ENCODE data around the gene SLC24A3. TPM values are rescaled to one million over a fixed set of nuclear protein-coding genes. Genes with fewer than 3 reads are reported as not detected.

The SLC24A3 gene
- total RNA-seq, 2 experiments from 2014 or later: not detected

DNA sequence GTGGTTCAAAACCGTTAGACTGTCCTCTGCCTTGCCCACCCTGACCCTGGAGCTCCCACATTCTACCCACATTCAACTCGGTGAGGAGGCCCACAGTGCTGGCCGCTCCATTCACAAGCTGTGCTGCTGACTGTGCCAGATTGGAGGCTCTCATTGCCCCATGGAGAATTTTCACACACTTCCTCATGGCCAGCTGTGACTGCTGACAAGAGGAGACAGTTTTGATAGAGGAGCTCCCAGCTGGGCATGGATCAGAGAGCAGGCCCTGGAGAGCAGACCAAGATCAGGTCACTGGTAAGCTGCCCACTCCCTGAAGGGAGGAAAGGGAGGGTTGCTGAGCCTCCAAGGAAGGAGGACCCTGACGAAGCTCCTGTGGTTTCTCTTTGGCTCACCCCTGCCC lies 299.5 kb downstream of the SLC24A3 start:
- intact Hi-C loops (cut with micrococcal nuclease; ENCODE audit: unreplicated experiment): no loop called here
- Histone ChIP-seq H2AFZ (ENCODE audit: low read length) (no peak overlapping the region), H3K4me3 (ENCODE audit: low read depth, low read length, poor library complexity, severe bottlenecking) (no peak overlapping the region), H3K4me1 (ENCODE audit: insufficient read depth, low read length, poor library complexity, severe bottlenecking) (no peaks in the 10 kb centered on the region), H3K9me2 (ENCODE audit: insufficient read depth, low read length) (no peaks in the 10 kb centered on the region), H3K36me3 (ENCODE audit: insufficient read depth, low read length) (no peaks in the 10 kb centered on the region), H3K9me3 (ENCODE audit: low read length) (no peaks in the 10 kb centered on the region), H3K4me2 (ENCODE audit: low read length) (no peak overlapping the region), H3K79me2 (ENCODE audit: insufficient read depth, low read depth, low read length) (no peaks in the 10 kb centered on the region), H3K27ac (ENCODE audit: low read depth, low read length, poor library complexity, severe bottlenecking) (no peak overlapping the region), H4K20me1 (ENCODE audit: insufficient read depth, low read length) (no peaks in the 10 kb centered on the region)
- ChIA-PET POLR2A (interaction anchor here (0.7 kb wide), 1 partner anchor 351 kb away, joined by 3 read pairs; no protein-coding TSS in a partner anchor), CTCF (ENCODE audit: unreplicated experiment) (no interaction called here)
- BruUV-seq (replicated peaks): no TSS peak
- DNase-seq (ENCODE audit: low spot score): no peak
- no peak for TF ChIP-seq EZH2phosphoT487 (IDR thresholded peaks at IDR 0.05; ENCODE audit: borderline replicate concordance, low read depth, low read length)

DNA sequence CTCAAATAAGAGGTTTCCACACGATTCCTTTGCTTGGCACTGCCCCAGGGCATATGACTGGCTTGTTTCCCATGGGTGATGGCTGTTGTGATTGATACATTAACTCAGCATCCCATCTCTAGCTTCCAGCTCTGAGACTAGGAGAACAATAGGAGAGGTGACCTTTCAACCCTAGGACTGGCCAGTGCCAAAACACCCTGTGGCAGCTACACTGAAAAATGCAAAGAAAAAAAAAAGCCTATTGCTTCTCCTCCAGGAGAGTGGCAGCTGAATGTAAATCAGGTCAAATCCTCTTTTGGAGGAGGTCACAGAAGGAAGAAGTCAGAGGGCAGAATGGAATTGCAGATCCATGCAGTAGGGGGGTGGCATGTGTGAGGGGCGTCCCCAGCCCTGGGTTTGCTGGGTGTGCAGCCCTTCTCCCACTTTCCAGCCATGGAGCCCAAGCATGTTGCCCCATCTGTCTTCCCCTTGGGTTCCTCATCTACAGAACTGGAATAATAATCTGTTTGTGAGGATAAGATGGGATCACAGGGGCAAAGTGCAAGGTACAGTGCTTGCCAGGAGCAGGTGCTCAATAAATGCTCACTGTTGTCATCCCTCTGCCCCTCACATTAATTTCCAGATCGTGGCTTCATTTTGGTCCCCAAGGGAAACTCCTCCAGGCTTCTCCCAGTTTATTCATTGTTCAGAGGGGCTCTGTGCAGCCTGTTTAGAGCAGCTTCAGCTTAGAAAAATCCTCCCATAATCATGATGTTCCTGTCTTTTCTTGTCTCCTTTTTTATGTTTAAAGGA lies 300.6 kb downstream of the SLC24A3 start:
- Histone ChIP-seq H3K79me2 (ENCODE audit: insufficient read depth, low read depth, low read length) (no peaks in the 10 kb centered on the region), H3K4me2 (ENCODE audit: low read length) (no peak overlapping the region), H2AFZ (ENCODE audit: low read length) (no peak overlapping the region), H3K9me2 (ENCODE audit: insufficient read depth, low read length) (no peaks in the 10 kb centered on the region), H3K27ac (ENCODE audit: low read depth, low read length, poor library complexity, severe bottlenecking) (no peak overlapping the region), H3K36me3 (ENCODE audit: insufficient read depth, low read length) (no peaks in the 10 kb centered on the region), H3K4me3 (ENCODE audit: low read depth, low read length, poor library complexity, severe bottlenecking) (no peak overlapping the region), H3K9me3 (ENCODE audit: low read length) (no peaks in the 10 kb centered on the region), H3K4me1 (ENCODE audit: insufficient read depth, low read length, poor library complexity, severe bottlenecking) (no peaks in the 10 kb centered on the region), H4K20me1 (ENCODE audit: insufficient read depth, low read length) (no peaks in the 10 kb centered on the region)
- intact Hi-C loops (cut with micrococcal nuclease; ENCODE audit: unreplicated experiment): no loop called here
- BruUV-seq (replicated peaks): no TSS peak
- ChIA-PET CTCF (ENCODE audit: unreplicated experiment) (interaction anchor here (0.6 kb wide), 1 partner anchor 145 kb away, joined by 3 read pairs; no protein-coding TSS in a partner anchor), POLR2A (no interaction called here)
- no peak for DNase-seq (ENCODE audit: low spot score)
- TF ChIP-seq EZH2phosphoT487 (IDR thresholded peaks at IDR 0.05; ENCODE audit: borderline replicate concordance, low read depth, low read length): no peak
- TF ChIP-seq, protein P1, sequence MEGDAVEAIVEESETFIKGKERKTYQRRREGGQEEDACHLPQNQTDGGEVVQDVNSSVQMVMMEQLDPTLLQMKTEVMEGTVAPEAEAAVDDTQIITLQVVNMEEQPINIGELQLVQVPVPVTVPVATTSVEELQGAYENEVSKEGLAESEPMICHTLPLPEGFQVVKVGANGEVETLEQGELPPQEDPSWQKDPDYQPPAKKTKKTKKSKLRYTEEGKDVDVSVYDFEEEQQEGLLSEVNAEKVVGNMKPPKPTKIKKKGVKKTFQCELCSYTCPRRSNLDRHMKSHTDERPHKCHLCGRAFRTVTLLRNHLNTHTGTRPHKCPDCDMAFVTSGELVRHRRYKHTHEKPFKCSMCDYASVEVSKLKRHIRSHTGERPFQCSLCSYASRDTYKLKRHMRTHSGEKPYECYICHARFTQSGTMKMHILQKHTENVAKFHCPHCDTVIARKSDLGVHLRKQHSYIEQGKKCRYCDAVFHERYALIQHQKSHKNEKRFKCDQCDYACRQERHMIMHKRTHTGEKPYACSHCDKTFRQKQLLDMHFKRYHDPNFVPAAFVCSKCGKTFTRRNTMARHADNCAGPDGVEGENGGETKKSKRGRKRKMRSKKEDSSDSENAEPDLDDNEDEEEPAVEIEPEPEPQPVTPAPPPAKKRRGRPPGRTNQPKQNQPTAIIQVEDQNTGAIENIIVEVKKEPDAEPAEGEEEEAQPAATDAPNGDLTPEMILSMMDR (conservative IDR thresholded peaks at IDR 0.05; ENCODE audit: low read length): no peak

DNA sequence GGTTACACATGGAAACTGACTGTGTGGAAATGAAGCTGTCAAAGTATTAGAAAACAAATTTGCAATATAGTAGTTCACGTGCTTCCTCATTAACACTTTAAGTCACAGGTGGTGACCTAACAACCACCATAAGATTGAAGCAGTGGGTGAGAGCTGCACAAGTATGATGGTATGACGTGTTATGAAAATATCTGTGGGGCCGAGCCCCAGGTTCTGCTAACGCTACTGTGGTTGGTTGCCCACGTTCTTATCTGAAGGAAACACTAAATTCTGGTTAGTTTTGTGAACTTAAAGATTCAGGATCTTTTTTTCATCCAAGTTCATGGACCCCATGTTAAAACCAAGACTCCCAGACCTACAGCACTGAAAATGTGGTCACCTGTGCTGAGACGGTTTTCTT lies 302.6 kb downstream of the SLC24A3 start:
- H3K36me3 ChIP-seq (ENCODE audit: insufficient read depth, low read length): no peaks in the 10 kb centered on the region
- H3K4me1 ChIP-seq (ENCODE audit: insufficient read depth, low read length, poor library complexity, severe bottlenecking): no peaks in the 10 kb centered on the region
- no peak overlapping the region for H2AFZ ChIP-seq (ENCODE audit: low read length)
- TF ChIP-seq EZH2phosphoT487 (IDR thresholded peaks at IDR 0.05; ENCODE audit: borderline replicate concordance, low read depth, low read length): no peak
- TF ChIP-seq, protein P1 (conservative IDR thresholded peaks at IDR 0.05; ENCODE audit: low read length): no peak
- CTCF ChIA-PET (ENCODE audit: unreplicated experiment): no interaction called here
- BruUV-seq (replicated peaks): no TSS peak
- no peaks in the 10 kb centered on the region for H3K79me2 ChIP-seq (ENCODE audit: insufficient read depth, low read depth, low read length)
- no peaks in the 10 kb centered on the region for H4K20me1 ChIP-seq (ENCODE audit: insufficient read depth, low read length)
- intact Hi-C loops (cut with micrococcal nuclease; ENCODE audit: unreplicated experiment): no loop called here
- H3K27ac ChIP-seq (ENCODE audit: low read depth, low read length, poor library complexity, severe bottlenecking): no peak overlapping the region
- no peak overlapping the region for H3K4me2 ChIP-seq (ENCODE audit: low read length)
- H3K9me2 ChIP-seq (ENCODE audit: insufficient read depth, low read length): no peaks in the 10 kb centered on the region
- POLR2A ChIA-PET: no interaction called here
- H3K4me3 ChIP-seq (ENCODE audit: low read depth, low read length, poor library complexity, severe bottlenecking): no peak overlapping the region
- DNase-seq (ENCODE audit: low spot score): no peak
- H3K9me3 ChIP-seq (ENCODE audit: low read length): no peaks in the 10 kb centered on the region

All from OCI-LY7 (cell line).